Trophoblast cell (in vitro differentiated cells and primary cell): ENCODE results near the gene FIZ1.

Source experiments
- DNase-seq, 2 donors: peaks; one replicate each; pipeline ENCODE4 v3.0.0-alpha.2; 2016
- H2AFZ ChIP-seq: 2 replicates; pipeline ENCODE4 v1.6.1; 2013; ENCODE audit warnings: low read length, moderate library complexity, mild to moderate bottlenecking; ENCODE audit not compliant: insufficient read depth, poor library complexity
- H2AK5ac ChIP-seq: 2 replicates; pipeline ENCODE4 v1.6.1; 2013; ENCODE audit warnings: mild to moderate bottlenecking, low read length
- H2BK120ac ChIP-seq: 2 replicates; pipeline ENCODE4 v1.6.1; 2013; ENCODE audit warnings: low read length, mild to moderate bottlenecking, moderate library complexity; ENCODE audit not compliant: insufficient read depth, poor library complexity
- H2BK12ac ChIP-seq: 2 replicates; pipeline ENCODE4 v1.6.1; 2013; ENCODE audit warnings: mild to moderate bottlenecking, low read length, moderate library complexity
- H2BK5ac ChIP-seq: 2 replicates; pipeline ENCODE4 v1.6.1; 2013; ENCODE audit warnings: low read length, low read depth, moderate library complexity, mild to moderate bottlenecking; ENCODE audit not compliant: poor library complexity
- H3K14ac ChIP-seq: 2 replicates; pipeline ENCODE4 v1.6.1; 2013; ENCODE audit warnings: mild to moderate bottlenecking, low read length
- H3K18ac ChIP-seq: 2 replicates; pipeline ENCODE4 v1.6.1; 2013; ENCODE audit warnings: mild to moderate bottlenecking, low read length
- H3K23ac ChIP-seq: 2 replicates; pipeline ENCODE4 v1.6.1; 2013; ENCODE audit warnings: low read length
- H3K27ac ChIP-seq: 2 replicates; pipeline ENCODE4 v1.5.1; 2013; ENCODE audit warnings: low read depth, mild to moderate bottlenecking, inconsistent platforms, low read length, moderate library complexity
- H3K27me3 ChIP-seq: 2 replicates; pipeline ENCODE4 v1.6.1; 2013; ENCODE audit warnings: inconsistent platforms, mild to moderate bottlenecking, low read length, moderate library complexity; ENCODE audit not compliant: insufficient read depth
- H3K36me3 ChIP-seq, 2 experiments: 1 replicate in 1 of 2; 2 replicates in 1 of 2; pipeline ENCODE4 v1.6.1; 2013; ENCODE audit warnings: low read length in 2 of 2, mild to moderate bottlenecking in 2 of 2, moderate library complexity in 1 of 2; ENCODE audit not compliant: insufficient read depth in 2 of 2, control insufficient read depth in 1 of 2
- H3K4ac ChIP-seq: 2 replicates; pipeline ENCODE4 v1.6.1; 2013; ENCODE audit warnings: low read depth, mild to moderate bottlenecking, low read length, moderate library complexity
- H3K4me1 ChIP-seq, 2 experiments: 1 replicate in 1 of 2; 2 replicates in 1 of 2; pipeline ENCODE4 v1.6.1; 2013; ENCODE audit warnings: low read length in 2 of 2, mild to moderate bottlenecking in 2 of 2, moderate library complexity in 1 of 2; ENCODE audit not compliant: insufficient read depth in 2 of 2, control insufficient read depth in 1 of 2
- H3K4me2 ChIP-seq: 2 replicates; pipeline ENCODE4 v1.6.1; 2013; ENCODE audit warnings: inconsistent platforms, mild to moderate bottlenecking, low read length, moderate library complexity
- H3K4me3 ChIP-seq: 2 replicates; pipeline ENCODE4 v1.5.1; 2013; ENCODE audit warnings: mild to moderate bottlenecking, low read depth, low read length, inconsistent platforms
- H3K79me1 ChIP-seq: one replicate; pipeline ENCODE4 v1.6.1; 2013; ENCODE audit warnings: low read length
- H3K79me2 ChIP-seq: 2 replicates; pipeline ENCODE4 v1.6.1; 2013; ENCODE audit warnings: low read length, mild to moderate bottlenecking; ENCODE audit not compliant: control insufficient read depth, insufficient read depth, poor library complexity
- H3K9ac ChIP-seq: 2 replicates; pipeline ENCODE4 v1.6.1; 2013; ENCODE audit warnings: mild to moderate bottlenecking, low read length
- H3K9me3 ChIP-seq: 2 replicates; pipeline ENCODE4 v1.6.1; 2013; ENCODE audit warnings: low read depth, mild to moderate bottlenecking, control low read depth, inconsistent platforms, low read length; ENCODE audit not compliant: insufficient read depth
- H4K12ac ChIP-seq: 2 replicates; pipeline ENCODE4 v1.6.1; 2013; ENCODE audit warnings: low read depth, mild to moderate bottlenecking, low read length, moderate library complexity
- H4K8ac ChIP-seq: 2 replicates; pipeline ENCODE4 v1.6.1; 2013; ENCODE audit warnings: low read depth, mild to moderate bottlenecking, low read length, moderate library complexity
- H4K91ac ChIP-seq: one replicate; pipeline ENCODE4 v1.6.1; 2013; ENCODE audit warnings: low read depth, mild to moderate bottlenecking, low read length, moderate library complexity
- WGBS: extraction: QIAGEN DNeasy Blood & Tissue Kit; methylation state at CpG from one replicate; pipeline ENCODE4 v1.1.7; 2013; ENCODE audit warnings: missing lambda C conversion rate; ENCODE audit not compliant: insufficient read length, insufficient coverage; ENCODE audit errors: extremely low coverage; 5-methylcytosine and 5-hydroxymethylcytosine counted together

FIZ1 gene

GRCh38 chr19:55614711-55615542, 15.6 kb upstream of the FIZ1 start:
- Histone ChIP-seq H2BK120ac (no peak overlapping the region), H4K12ac (no peak overlapping the region), H3K79me1 (no peaks in the 10 kb centered on the region), H3K23ac (no peak overlapping the region), H4K8ac (no peak overlapping the region), H2AK5ac (no peak overlapping the region), H3K14ac (no peak overlapping the region), H3K9me3 (peaks cover 7% of the 10 kb centered on the region), H3K27me3 (no peaks in the 10 kb centered on the region), H3K4me1 (no peaks in the 10 kb centered on the region), H2BK5ac (no peak overlapping the region), H3K36me3 (peaks cover 42 to 45% of the 10 kb centered on the region in 2 experiments), H3K9ac (no peak overlapping the region), H3K18ac (no peak overlapping the region), H2AFZ (no peak overlapping the region), H3K4ac (no peak overlapping the region), H3K4me3 (no peak overlapping the region), H4K91ac (no peak overlapping the region), H2BK12ac (no peak overlapping the region), H3K4me2 (no peak overlapping the region), H3K27ac (no peak overlapping the region), H3K79me2 (no peaks in the 10 kb centered on the region)
- no peak for DNase-seq
- no CpG with 5 or more reads among the region's 98 CpGs for WGBS

GRCh38 chr19:55613930-55614710, 14.8 kb upstream of the FIZ1 start:
- Histone ChIP-seq H3K4me2 (no peak overlapping the region), H2AK5ac (no peak overlapping the region), H3K27ac (no peak overlapping the region), H4K8ac (no peak overlapping the region), H2BK5ac (no peak overlapping the region), H3K79me2 (no peaks in the 10 kb centered on the region), H3K9me3 (peaks cover 7% of the 10 kb centered on the region), H3K27me3 (no peaks in the 10 kb centered on the region), H3K23ac (no peak overlapping the region), H2AFZ (no peak overlapping the region), H3K4me3 (no peak overlapping the region), H2BK12ac (no peak overlapping the region), H3K36me3 (peaks cover 45 to 51% of the 10 kb centered on the region in 2 experiments), H3K9ac (no peak overlapping the region), H3K4me1 (no peaks in the 10 kb centered on the region), H3K4ac (no peak overlapping the region), H3K18ac (no peak overlapping the region), H4K91ac (no peak overlapping the region), H4K12ac (no peak overlapping the region), H3K79me1 (no peaks in the 10 kb centered on the region), H2BK120ac (no peak overlapping the region), H3K14ac (no peak overlapping the region)
- 100% methylated on average over 5 of the region's 75 CpGs for WGBS
- no peak for DNase-seq

GRCh38 chr19:55613396-55613795, 14.1 kb upstream of the FIZ1 start:
- WGBS: no CpG with 5 or more reads among the region's 27 CpGs
- no peak overlapping the region for H3K4me3 ChIP-seq
- H3K23ac ChIP-seq: no peak overlapping the region
- peaks cover 45 to 51% of the 10 kb centered on the region in 2 experiments for H3K36me3 ChIP-seq
- H3K4me1 ChIP-seq: no peaks in the 10 kb centered on the region
- H2AK5ac ChIP-seq: no peak overlapping the region
- H3K27ac ChIP-seq: no peak overlapping the region
- H3K79me1 ChIP-seq: no peaks in the 10 kb centered on the region
- no peak overlapping the region for H3K9ac ChIP-seq
- no peak overlapping the region for H3K14ac ChIP-seq
- no peak overlapping the region for H3K4ac ChIP-seq
- H2BK120ac ChIP-seq: no peak overlapping the region
- H3K4me2 ChIP-seq: no peak overlapping the region
- no peak overlapping the region for H4K8ac ChIP-seq
- no peaks in the 10 kb centered on the region for H3K27me3 ChIP-seq
- H3K9me3 ChIP-seq: peaks cover 7% of the 10 kb centered on the region
- no peaks in the 10 kb centered on the region for H3K79me2 ChIP-seq
- no peak overlapping the region for H4K91ac ChIP-seq
- no peak overlapping the region for H2BK5ac ChIP-seq
- no peak overlapping the region for H2AFZ ChIP-seq
- no peak for DNase-seq
- H2BK12ac ChIP-seq: no peak overlapping the region
- no peak overlapping the region for H4K12ac ChIP-seq
- H3K18ac ChIP-seq: no peak overlapping the region

- Histone ChIP-seq H3K14ac (no peak overlapping the region), H2AFZ (no peak overlapping the region), H2AK5ac (no peak overlapping the region), H3K27me3 (no peaks in the 10 kb centered on the region), H4K8ac (no peak overlapping the region), H3K4ac (no peak overlapping the region), H3K9ac (no peak overlapping the region), H3K27ac (no peak overlapping the region), H4K12ac (no peak overlapping the region), H3K36me3 (peaks cover 40 to 44% of the 10 kb centered on the region in 2 experiments), H2BK5ac (no peak overlapping the region), H3K79me1 (no peaks in the 10 kb centered on the region), H4K91ac (no peak overlapping the region), H3K79me2 (no peaks in the 10 kb centered on the region), H3K9me3 (peaks cover 7% of the 10 kb centered on the region), H3K23ac (no peak overlapping the region), H2BK12ac (no peak overlapping the region), H3K4me3 (no peak overlapping the region), H3K4me1 (no peaks in the 10 kb centered on the region), H3K18ac (no peak overlapping the region), H3K4me2 (no peak overlapping the region), H2BK120ac (no peak overlapping the region)
- no CpG with 5 or more reads among the region's 3 CpGs for WGBS
- no peak for DNase-seq
Measured at GRCh38 chr19:55611983-55612645, 12.8 kb upstream of the FIZ1 start.
